ENCODE measurements around the gene SQSTM1.

SQSTM1 gene

GRCh38 chr5:179795049-179795862 lies 25.4 kb upstream of the SQSTM1 start:
- TF ChIP-seq CTCF (IDR thresholded peaks at IDR 0.05; ENCODE audit: low read depth, low read length) = no peak
- DNase-seq (ENCODE audit: extremely low read depth, low read depth) = no peak

GRCh38 chr5:179795863-179796833 lies 24.6 kb upstream of the SQSTM1 start:
- TF ChIP-seq CTCF (IDR thresholded peaks at IDR 0.05; ENCODE audit: low read depth, low read length) = peak; percentile 42
- DNase-seq (ENCODE audit: extremely low read depth, low read depth) = peak; percentile 56

- no peak for TF ChIP-seq CTCF (IDR thresholded peaks at IDR 0.05; ENCODE audit: low read depth, low read length)
- DNase-seq (ENCODE audit: extremely low read depth, low read depth) = no peak
Observed at GRCh38 chr5:179796877-179797608, 23.7 kb upstream of the SQSTM1 start.

- DNase-seq (ENCODE audit: extremely low read depth, low read depth) = no peak
- no peak for TF ChIP-seq CTCF (IDR thresholded peaks at IDR 0.05; ENCODE audit: low read depth, low read length)
Observed at GRCh38 chr5:179797741-179798140, 23.0 kb upstream of the SQSTM1 start.

GRCh38 chr5:179798144-179798770 lies 22.4 kb upstream of the SQSTM1 start:
- TF ChIP-seq CTCF (IDR thresholded peaks at IDR 0.05; ENCODE audit: low read depth, low read length) = no peak
- no peak for DNase-seq (ENCODE audit: extremely low read depth, low read depth)

- DNase-seq (ENCODE audit: extremely low read depth, low read depth) = no peak
- no peak for TF ChIP-seq CTCF (IDR thresholded peaks at IDR 0.05; ENCODE audit: low read depth, low read length)
Observed at GRCh38 chr5:179798771-179799643, 21.7 kb upstream of the SQSTM1 start.

Measured in AG09319 (cell line).